SH-SY5Y (cell line): ENCODE data around the gene RXRA.

ENCODE experiments used
- GATA2 ChIP-seq: IDR thresholded peaks from 2 replicates; pipeline ENCODE4 v1.6.1; 2011; ENCODE audit warnings: mild to moderate bottlenecking, low read depth, low read length
- GATA3 ChIP-seq: IDR thresholded peaks from 2 replicates; pipeline ENCODE4 v1.6.1; 2011; ENCODE audit warnings: low read depth, mild to moderate bottlenecking, low read length, moderate library complexity

The RXRA gene

GRCh38 chr9:134332841-134333233, 6.6 kb downstream of the RXRA start:
- no peak for TF ChIP-seq GATA3
- TF ChIP-seq GATA2 = no peak

DNA sequence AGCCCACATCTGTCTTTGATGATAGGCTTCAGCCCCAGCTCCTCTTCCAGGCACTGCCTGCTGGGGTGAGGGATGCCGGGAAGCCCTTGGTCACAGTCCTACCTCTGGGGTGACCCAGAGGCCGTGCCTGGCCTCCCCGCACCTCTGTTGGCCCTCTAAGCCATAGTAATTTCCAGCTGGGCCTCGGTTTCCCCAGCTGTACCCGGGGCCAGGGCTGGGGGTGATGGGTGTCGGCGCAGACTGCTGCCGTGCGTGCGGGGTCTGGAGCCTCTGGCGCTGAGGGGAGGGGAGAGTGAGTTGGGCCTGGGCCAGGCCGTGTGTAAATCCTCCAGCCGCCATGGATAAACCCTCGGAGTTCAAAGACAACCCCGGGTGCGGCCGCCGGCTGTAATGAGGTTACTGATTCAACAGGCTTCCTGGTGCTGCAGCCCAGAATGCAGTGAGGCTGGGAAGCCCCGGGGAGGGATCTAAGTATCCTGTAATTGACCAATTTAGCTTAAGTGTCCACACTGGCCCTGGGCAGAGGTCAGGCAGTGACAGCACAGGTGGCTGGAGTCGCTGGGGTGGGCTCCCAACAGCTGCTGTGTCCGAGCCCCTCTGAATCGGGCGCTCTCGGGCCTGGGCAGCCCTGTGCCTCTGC, 7.1 kb downstream of the RXRA start:
- no peak for TF ChIP-seq GATA3
- TF ChIP-seq GATA2 = no peak

DNA sequence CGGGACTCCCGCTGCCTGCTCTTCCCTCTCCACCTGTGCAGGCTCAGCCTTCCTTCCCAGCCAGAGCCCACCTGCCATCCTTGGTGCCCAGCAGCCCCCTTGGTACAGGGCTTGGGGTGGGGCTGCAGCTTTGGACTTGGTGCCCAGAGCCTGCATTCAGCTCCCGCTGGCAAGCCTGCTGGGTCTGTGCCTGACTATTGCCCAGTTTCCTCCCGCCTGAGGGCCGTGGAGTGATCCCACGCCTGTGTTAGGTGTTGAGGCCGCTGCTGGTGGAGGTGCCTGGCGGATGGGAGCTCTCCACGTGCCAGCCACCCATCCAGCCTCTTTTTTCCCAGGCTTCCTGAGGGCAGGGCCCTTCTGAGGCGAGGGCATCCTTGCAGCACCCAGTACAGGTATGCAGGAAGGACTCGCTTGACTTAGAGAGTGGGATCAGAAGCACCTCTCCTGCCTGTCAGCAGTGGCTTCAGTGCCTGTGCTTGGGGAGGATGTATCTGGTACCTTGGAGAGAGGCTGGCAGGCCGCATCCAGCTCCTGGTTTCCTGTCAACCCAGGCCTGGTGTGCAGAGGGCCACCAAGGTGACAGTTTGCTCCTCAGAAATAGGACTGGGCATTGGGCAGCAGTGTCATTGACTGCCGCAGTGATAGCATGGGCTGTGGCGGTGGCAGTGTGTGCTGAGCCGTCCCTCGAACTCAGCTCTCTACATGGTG, 7.8 kb downstream of the RXRA start:
- TF ChIP-seq GATA2 (no peak), GATA3 (no peak)

DNA sequence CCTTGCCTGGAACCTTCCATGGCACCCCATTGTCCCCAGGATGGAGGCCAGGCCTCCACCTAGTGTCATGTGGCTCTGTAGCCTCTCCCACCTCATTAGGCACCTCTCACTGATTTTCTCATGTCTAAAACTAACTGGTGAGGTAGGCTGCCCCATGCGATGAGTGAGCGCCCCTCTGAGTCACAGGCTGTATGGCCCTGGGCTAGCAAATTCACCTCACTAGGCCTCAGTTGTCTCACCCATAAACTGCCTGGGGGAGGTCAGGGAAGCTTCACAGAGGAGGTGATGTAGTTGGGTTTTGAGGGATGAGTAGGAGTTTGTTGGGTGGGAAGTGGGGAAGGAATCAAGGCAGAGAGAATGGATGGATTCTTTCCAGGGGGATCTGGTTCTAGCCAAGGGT, 8.8 kb downstream of the RXRA start:
- TF ChIP-seq GATA2 (no peak), GATA3 (no peak)

DNA sequence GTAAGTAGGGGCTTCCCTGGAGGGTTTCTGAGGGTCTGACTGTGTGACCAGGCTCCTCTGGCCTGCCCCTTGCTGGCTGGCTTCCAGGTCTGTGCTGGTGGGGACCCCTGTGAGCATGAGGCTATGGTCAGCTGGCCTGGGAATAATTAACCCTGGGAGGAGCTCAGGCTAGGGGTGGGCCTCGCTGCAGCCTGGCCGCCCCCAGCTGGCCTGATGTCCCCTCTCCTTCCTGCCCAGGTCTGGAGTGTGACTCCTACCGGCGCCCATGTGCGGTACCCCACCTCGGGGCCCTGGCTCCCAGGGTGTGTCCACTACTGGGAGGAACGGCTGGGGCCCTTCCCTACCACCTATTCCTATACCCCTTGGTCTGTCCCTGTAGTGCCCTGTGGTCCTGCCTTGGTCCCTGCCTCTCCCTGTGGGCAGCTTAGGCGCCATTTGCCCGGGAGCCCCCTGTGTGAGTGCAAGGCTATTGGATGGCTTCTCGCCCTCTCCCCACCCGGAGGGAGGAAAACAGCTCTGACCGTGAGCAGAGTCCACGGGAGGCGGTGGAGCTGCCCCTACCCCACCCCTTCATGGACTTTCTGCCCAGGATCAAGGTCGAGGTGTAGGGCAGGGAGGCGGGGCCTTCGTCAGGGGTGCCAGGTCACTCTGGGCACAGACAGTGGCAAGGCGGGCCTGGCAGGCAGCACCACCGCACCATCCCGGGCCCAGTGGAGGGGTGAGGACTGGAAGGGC, 9.4 kb downstream of the RXRA start:
- no peak for TF ChIP-seq GATA2
- no peak for TF ChIP-seq GATA3

DNA sequence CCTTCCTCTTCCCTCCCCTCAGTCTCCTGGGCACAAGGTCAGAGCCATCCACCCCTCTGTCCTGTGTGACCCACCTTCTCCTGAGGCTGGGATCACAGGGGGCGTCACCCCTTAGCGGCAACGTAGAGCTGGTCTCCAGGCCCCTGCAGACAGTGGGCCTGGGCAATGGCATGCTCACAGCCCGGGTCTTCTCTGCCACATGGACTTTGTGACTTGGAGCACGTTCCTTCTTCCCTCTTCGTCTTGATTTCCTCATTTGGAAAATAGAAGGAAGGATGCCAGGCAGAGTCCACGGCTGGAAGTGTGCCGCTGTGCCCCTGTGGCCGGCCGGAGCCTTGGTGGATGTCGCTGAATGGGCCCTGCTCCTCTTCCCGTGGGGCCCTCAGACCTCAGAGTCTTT, 10.0 kb downstream of the RXRA start:
- TF ChIP-seq GATA2 = no peak
- TF ChIP-seq GATA3 = no peak

GRCh38 chr9:134336924-134337323, 10.7 kb downstream of the RXRA start:
- TF ChIP-seq GATA3 = no peak
- no peak for TF ChIP-seq GATA2

- no peak for TF ChIP-seq GATA3
- no peak for TF ChIP-seq GATA2
These were observed 11.2 kb downstream of the RXRA start for GRCh38 chr9:134337469-134337868.

DNA sequence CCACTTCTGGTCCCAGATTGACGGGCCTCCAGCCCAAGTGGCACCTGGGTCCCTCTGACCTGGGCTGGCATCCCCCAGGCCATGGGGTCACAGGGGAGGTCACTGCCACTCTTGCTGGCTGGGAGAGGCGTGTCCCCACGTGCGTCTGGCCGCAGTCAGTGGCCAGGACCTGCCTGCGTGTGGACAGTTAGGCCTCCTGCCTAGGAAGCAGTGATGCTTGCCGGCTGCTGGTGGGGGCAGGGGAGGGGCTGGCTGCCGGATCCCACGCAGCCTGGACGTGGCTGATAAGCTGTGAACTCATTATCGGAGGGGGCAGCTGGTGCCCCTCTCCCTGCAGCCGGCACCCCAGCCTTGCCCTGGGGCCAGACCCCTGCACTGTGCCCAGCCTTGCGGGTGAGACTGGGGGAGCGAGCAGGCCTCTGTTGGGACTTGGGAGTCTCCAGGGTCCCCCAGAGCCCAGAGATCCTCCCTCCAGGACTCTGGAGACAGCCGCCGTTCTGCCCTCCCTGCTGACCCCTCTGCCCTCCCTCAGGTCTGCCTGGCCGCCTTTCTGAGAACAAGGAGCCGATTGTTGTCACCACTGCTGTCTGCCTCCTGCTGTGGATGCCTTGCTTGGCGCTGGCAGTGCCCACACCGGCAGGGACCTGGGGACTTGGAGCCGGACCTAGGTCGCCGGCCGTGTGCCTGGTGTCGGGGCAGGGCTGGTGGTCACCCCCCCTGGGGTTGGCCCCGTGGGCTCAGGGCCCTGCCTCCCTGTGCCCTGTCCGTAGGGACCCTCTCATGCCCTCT, 12.3 kb downstream of the RXRA start:
- TF ChIP-seq GATA3 = no peak
- peak; percentile 51; the same call in 1 of the 2 replicates for TF ChIP-seq GATA2

DNA sequence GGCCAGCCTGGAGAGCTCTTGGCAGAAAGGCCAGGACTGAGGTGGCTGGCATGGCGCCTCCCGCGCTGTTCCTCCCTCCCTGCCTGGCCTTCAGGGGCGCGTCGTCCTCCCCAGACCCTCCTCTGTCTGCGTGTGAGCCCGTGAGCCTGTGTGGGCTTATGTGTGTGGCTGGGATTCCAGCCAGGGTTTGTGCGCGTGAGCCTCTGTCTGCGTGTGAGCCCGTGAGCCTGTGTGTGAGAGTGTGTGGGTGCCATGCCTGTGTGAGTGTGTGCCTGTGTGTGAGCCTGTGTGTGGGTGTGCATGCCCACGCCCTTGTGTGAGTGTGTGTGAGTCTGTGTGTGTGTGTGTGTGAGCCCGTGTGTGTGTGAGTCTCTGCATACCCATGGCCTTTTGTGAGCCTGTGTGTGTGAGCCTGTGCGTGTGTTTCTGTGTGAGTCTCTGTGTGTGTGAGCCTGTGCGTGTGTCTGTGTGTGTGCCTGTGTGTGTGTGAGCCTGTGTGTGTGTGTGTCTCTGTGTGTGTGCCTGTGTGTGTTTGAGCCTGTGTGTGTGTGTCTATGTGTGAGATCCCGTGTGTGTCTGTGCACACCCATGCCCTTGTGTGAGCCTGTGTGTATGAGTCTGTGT, 13.0 kb downstream of the RXRA start:
- TF ChIP-seq GATA2 = no peak
- no peak for TF ChIP-seq GATA3

DNA sequence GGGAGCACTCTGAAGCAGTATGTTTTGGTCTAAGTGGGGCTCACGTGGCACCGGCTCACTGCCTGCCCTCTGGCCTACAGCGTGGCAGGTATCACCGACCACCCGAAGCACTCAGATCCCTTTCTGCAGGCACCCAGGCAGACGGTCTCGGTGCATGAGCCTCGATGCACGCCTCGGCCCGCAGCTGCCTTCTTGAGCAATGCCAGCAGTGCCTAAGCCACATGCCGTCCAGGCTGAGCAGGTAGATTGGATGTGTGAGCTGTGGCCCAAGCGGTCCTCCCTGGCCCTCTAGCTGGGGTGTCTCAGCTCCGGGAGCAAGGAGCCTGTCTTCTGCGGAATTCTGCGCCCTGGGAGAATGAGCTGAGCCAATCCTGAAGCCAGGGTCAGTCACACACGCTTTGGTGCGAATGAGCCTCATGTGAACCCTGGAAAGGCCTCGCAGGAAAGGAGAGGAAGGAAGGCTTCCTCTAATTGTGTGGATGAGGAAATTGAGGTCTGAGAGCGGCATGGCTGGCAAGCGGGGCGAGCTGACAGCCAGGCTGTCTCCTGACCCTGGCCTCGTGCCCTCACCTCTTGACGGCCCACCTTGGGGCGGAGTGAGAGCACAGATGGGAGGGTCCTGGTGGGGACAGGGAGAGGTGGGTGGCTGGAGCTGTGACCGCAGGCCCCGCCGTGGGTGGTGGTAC, 14.4 kb downstream of the RXRA start:
- TF ChIP-seq GATA2 (no peak), GATA3 (no peak)

GRCh38 chr9:134341306-134341705, 15.1 kb downstream of the RXRA start:
- no peak for TF ChIP-seq GATA2
- TF ChIP-seq GATA3 = no peak

- TF ChIP-seq GATA3 = no peak
These were observed 15.9 kb downstream of the RXRA start for GRCh38 chr9:134341929-134342745.
